Ishikawa (cell line): ENCODE data around the gene NCOA5.

Experiments used
- REST ChIP-seq: IDR thresholded peaks from 2 replicates; pipeline ENCODE4 v1.6.1; 2012; ENCODE audit warnings: low read depth, mild to moderate bottlenecking
- TEAD4 ChIP-seq: IDR thresholded peaks from 2 replicates; pipeline ENCODE4 v1.6.1; 2012
- YY1 ChIP-seq: IDR thresholded peaks from 2 replicates; pipeline ENCODE4 v1.6.1; 2012; ENCODE audit warnings: low read depth

- TF ChIP-seq REST, result no peak
- TF ChIP-seq TEAD4, result no peak
- no peak for TF ChIP-seq YY1
Observed at GRCh38 chr20:46085179-46085851, 4.4 kb downstream of the NCOA5 start.
